Hematopoietic multipotent progenitor cell treated with erythropoietin and hydrocortisone succinate and interleukin-3 and kit ligand, for 15 days (in vitro differentiated cells): Measurements from ENCODE around the gene PLXNA4.
"Not testable (repeated sequence)": the region's sequence is repeated elsewhere in the genome, so short reads cannot be mapped to it uniquely, and the experiment has no call there.

Experiments
- DNase-seq: peaks from one replicate; pipeline ENCODE4 v3.0.0-alpha.2; 2015; ENCODE audit warnings: low spot score

PLXNA4 gene

GRCh38 chr7:132415259-132415658 lies 161.0 kb downstream of the PLXNA4 start:
- no peak for DNase-seq

GRCh38 chr7:132414857-132415256 lies 161.4 kb downstream of the PLXNA4 start:
- no peak for DNase-seq

- no peak for DNase-seq
Measured at GRCh38 chr7:132412435-132412834, 163.8 kb downstream of the PLXNA4 start.

- DNase-seq = no peak
Measured at GRCh38 chr7:132410861-132411541, 165.3 kb downstream of the PLXNA4 start.

GRCh38 chr7:132410385-132410784 lies 165.9 kb downstream of the PLXNA4 start:
- no peak for DNase-seq

GRCh38 chr7:132407764-132408163 lies 168.5 kb downstream of the PLXNA4 start:
- DNase-seq = no peak

- DNase-seq = no peak
Measured at GRCh38 chr7:132406039-132406438, 170.2 kb downstream of the PLXNA4 start.

GRCh38 chr7:132404261-132404660 lies 172.0 kb downstream of the PLXNA4 start:
- no peak for DNase-seq

- DNase-seq = no peak
Measured at GRCh38 chr7:132403465-132404110, 172.7 kb downstream of the PLXNA4 start.

GRCh38 chr7:132402751-132403245 lies 173.5 kb downstream of the PLXNA4 start:
- no peak for DNase-seq

GRCh38 chr7:132402096-132402495 lies 174.2 kb downstream of the PLXNA4 start:
- DNase-seq = no peak

- DNase-seq = no peak
Measured at GRCh38 chr7:132400561-132401142, 175.6 kb downstream of the PLXNA4 start.

- DNase-seq = no peak
Measured at GRCh38 chr7:132399367-132399766, 176.9 kb downstream of the PLXNA4 start.

GRCh38 chr7:132398253-132398925 lies 177.9 kb downstream of the PLXNA4 start:
- DNase-seq = no peak

- no peak for DNase-seq
Measured at GRCh38 chr7:132397070-132397469, 179.2 kb downstream of the PLXNA4 start.

- no peak for DNase-seq
Measured at GRCh38 chr7:132395361-132395760, 180.9 kb downstream of the PLXNA4 start.

- no peak for DNase-seq
Measured at GRCh38 chr7:132394283-132395198, 181.7 kb downstream of the PLXNA4 start.

GRCh38 chr7:132393789-132394261 lies 182.4 kb downstream of the PLXNA4 start:
- DNase-seq = no peak

- no peak for DNase-seq
Measured at GRCh38 chr7:132392713-132393112, 183.6 kb downstream of the PLXNA4 start.

GRCh38 chr7:132390705-132391104 lies 185.6 kb downstream of the PLXNA4 start:
- DNase-seq = no peak

GRCh38 chr7:132390049-132390448 lies 186.2 kb downstream of the PLXNA4 start:
- DNase-seq = not testable (repeated sequence)
